HEK293 (cell line): ENCODE data around the gene EEF1A2.

Experiments used
- CTCF ChIA-PET: fragments of 350-600 bp; formaldehyde crosslinking; extraction: SDS; loops from one replicate; lab custom pipeline; 2021; ENCODE audit warnings: antibody characterized with exemption; lab: Yijun Ruan, JAX
- POLR2A ChIA-PET: fragments of 300-600 bp; formaldehyde crosslinking; extraction: SDS; loops from one replicate; lab custom pipeline; 2020; ENCODE audit warnings: antibody characterized with exemption, inconsistent platforms; lab: Yijun Ruan, JAX
- H3K27ac ChIP-seq: fragments of 200-500 bp; sonication (Bioruptor generic); 2 replicates; pipeline ENCODE4 v1.5.1; 2014; ENCODE audit warnings: low read depth, low read length, control low read depth, inconsistent platforms; ENCODE audit errors: extremely low read depth
- H3K36me3 ChIP-seq, 2 experiments: fragments of 200-500 bp in 1 of 2; sonication (Bioruptor generic) in 1 of 2; 1 replicate in 1 of 2; 2 replicates in 1 of 2; pipeline ENCODE4 v1.5.1; 2014 to 2017; ENCODE audit warnings: inconsistent platforms in 2 of 2, low read length in 2 of 2; ENCODE audit not compliant: control insufficient read depth in 2 of 2, insufficient read depth in 1 of 2
- H3K4me1 ChIP-seq: fragments of 200-500 bp; sonication (Bioruptor generic); 2 replicates; pipeline ENCODE4 v1.5.1; 2014; ENCODE audit warnings: mild to moderate bottlenecking, low read length, inconsistent platforms; ENCODE audit not compliant: control insufficient read depth, insufficient read depth
- H3K4me3 ChIP-seq: 2 replicates; pipeline ENCODE4 v1.5.1; 2011; ENCODE audit warnings: low read depth, mild to moderate bottlenecking, control low read depth, low read length, moderate library complexity
- H3K9me3 ChIP-seq: fragments of 200-500 bp; sonication (Bioruptor generic); 2 replicates; pipeline ENCODE4 v1.5.1; 2014; ENCODE audit warnings: low read depth, low read length, inconsistent platforms; ENCODE audit not compliant: control insufficient read depth, insufficient read depth
- EGR2 ChIP-seq: fragments of 450-650 bp; formaldehyde crosslinking; IDR thresholded peaks from 2 replicates; pipeline ENCODE4 v1.5.1; 2016; ENCODE audit warnings: low read depth, missing biosample characterization, missing genetic modification characterization
- MYNN ChIP-seq: fragments of 450-650 bp; formaldehyde crosslinking; IDR thresholded peaks from 2 replicates; pipeline ENCODE4 v1.5.1; 2016; ENCODE audit warnings: missing biosample characterization, missing genetic modification characterization, borderline replicate concordance
- SCRT2 ChIP-seq: fragments of 450-650 bp; formaldehyde crosslinking; IDR thresholded peaks from 2 replicates; pipeline ENCODE4 v1.5.1; 2016; ENCODE audit warnings: missing biosample characterization, missing genetic modification characterization
- ZBTB11 ChIP-seq: fragments of 450-650 bp; formaldehyde crosslinking; conservative IDR thresholded peaks from 2 replicates; pipeline ENCODE4 v1.5.1; 2016; ENCODE audit warnings: low read depth, missing biosample characterization, missing genetic modification characterization
- ZBTB17 ChIP-seq: fragments of 450-650 bp; formaldehyde crosslinking; IDR thresholded peaks from 2 replicates; pipeline ENCODE4 v1.5.1; 2016; ENCODE audit warnings: missing biosample characterization, missing genetic modification characterization
- ZBTB21 ChIP-seq: fragments of 450-650 bp; formaldehyde crosslinking; IDR thresholded peaks from 2 replicates; pipeline ENCODE4 v1.5.1; 2017; ENCODE audit warnings: missing biosample characterization, missing genetic modification characterization
- ZFHX2 ChIP-seq: fragments of 450-650 bp; formaldehyde crosslinking; conservative IDR thresholded peaks from 2 replicates; pipeline ENCODE4 v1.5.1; 2016; ENCODE audit warnings: missing biosample characterization, missing genetic modification characterization
- ZFP3 ChIP-seq: fragments of 450-650 bp; formaldehyde crosslinking; IDR thresholded peaks from 2 replicates; pipeline ENCODE4 v1.5.1; 2016; ENCODE audit warnings: low read depth, missing biosample characterization, missing genetic modification characterization
- ZNF292 ChIP-seq: fragments of 450-650 bp; formaldehyde crosslinking; IDR thresholded peaks from 2 replicates; pipeline ENCODE4 v1.5.1; 2016; ENCODE audit warnings: low read depth, missing biosample characterization, missing genetic modification characterization, borderline replicate concordance
- ZNF324 ChIP-seq: fragments of 450-650 bp; formaldehyde crosslinking; IDR thresholded peaks from 2 replicates; pipeline ENCODE4 v1.5.1; 2016; ENCODE audit warnings: missing biosample characterization, missing genetic modification characterization
- ZNF426 ChIP-seq: fragments of 450-650 bp; formaldehyde crosslinking; IDR thresholded peaks from 2 replicates; pipeline ENCODE4 v1.5.1; 2017; ENCODE audit warnings: missing biosample characterization, missing genetic modification characterization, mild to moderate bottlenecking, inconsistent platforms, moderate library complexity
- ZNF670 ChIP-seq: fragments of 450-650 bp; formaldehyde crosslinking; IDR thresholded peaks from 2 replicates; pipeline ENCODE4 v1.5.1; 2016; ENCODE audit warnings: missing biosample characterization, missing genetic modification characterization, low read depth
- ZNF785 ChIP-seq: fragments of 450-650 bp; formaldehyde crosslinking; IDR thresholded peaks from 2 replicates; pipeline ENCODE4 v1.5.1; 2016; ENCODE audit warnings: missing biosample characterization, missing genetic modification characterization
- ZSCAN30 ChIP-seq: fragments of 450-650 bp; IDR thresholded peaks from 2 replicates; pipeline ENCODE4 v1.5.1; 2018; ENCODE audit warnings: missing biosample characterization, mild to moderate bottlenecking, missing genetic modification characterization, moderate library complexity
- TF ChIP-seq, protein P1 (sequence below): fragments of 450-650 bp; formaldehyde crosslinking; IDR thresholded peaks from 2 replicates; pipeline ENCODE4 v1.5.1; 2016; ENCODE audit warnings: missing biosample characterization, missing genetic modification characterization, borderline replicate concordance

The EEF1A2 gene

DNA sequence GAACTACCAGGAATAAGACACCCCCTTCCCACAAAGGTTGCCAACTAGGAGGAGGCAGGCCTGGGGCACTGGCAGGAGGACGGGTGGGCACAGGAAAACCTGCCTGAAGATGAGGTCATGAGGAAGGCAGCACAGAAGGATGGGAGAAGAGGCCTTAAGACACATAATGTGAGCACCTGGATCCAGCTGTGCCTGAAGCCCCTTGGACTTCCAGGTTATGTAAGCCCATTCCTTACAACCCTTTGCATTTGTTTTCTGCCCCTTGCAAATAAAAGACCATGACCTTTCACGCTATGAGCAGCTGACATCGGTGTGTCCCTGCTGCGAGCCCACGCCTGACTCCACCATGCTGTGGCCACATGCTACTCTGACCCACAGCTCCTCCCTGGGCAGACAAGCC lies 49.9 kb downstream of the EEF1A2 start:
- no peaks in the 10 kb centered on the region for H3K9me3 ChIP-seq
- H3K4me3 ChIP-seq = no peak overlapping the region
- TF ChIP-seq, protein P1, sequence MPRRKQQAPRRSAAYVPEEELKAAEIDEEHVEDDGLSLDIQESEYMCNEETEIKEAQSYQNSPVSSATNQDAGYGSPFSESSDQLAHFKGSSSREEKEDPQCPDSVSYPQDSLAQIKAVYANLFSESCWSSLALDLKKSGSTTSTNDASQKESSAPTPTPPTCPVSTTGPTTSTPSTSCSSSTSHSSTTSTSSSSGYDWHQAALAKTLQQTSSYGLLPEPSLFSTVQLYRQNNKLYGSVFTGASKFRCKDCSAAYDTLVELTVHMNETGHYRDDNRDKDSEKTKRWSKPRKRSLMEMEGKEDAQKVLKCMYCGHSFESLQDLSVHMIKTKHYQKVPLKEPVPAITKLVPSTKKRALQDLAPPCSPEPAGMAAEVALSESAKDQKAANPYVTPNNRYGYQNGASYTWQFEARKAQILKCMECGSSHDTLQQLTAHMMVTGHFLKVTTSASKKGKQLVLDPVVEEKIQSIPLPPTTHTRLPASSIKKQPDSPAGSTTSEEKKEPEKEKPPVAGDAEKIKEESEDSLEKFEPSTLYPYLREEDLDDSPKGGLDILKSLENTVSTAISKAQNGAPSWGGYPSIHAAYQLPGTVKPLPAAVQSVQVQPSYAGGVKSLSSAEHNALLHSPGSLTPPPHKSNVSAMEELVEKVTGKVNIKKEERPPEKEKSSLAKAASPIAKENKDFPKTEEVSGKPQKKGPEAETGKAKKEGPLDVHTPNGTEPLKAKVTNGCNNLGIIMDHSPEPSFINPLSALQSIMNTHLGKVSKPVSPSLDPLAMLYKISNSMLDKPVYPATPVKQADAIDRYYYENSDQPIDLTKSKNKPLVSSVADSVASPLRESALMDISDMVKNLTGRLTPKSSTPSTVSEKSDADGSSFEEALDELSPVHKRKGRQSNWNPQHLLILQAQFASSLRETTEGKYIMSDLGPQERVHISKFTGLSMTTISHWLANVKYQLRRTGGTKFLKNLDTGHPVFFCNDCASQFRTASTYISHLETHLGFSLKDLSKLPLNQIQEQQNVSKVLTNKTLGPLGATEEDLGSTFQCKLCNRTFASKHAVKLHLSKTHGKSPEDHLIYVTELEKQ (tag by site-specific recombination) = no peak
- TF ChIP-seq ZNF785 (tag by site-specific recombination) = no peak
- no peak overlapping the region for H3K27ac ChIP-seq
- H3K36me3 ChIP-seq = no peaks in the 10 kb centered on the region
- no peaks in the 10 kb centered on the region for H3K4me1 ChIP-seq
- POLR2A ChIA-PET = no interaction called here
- CTCF ChIA-PET = no interaction called here

DNA sequence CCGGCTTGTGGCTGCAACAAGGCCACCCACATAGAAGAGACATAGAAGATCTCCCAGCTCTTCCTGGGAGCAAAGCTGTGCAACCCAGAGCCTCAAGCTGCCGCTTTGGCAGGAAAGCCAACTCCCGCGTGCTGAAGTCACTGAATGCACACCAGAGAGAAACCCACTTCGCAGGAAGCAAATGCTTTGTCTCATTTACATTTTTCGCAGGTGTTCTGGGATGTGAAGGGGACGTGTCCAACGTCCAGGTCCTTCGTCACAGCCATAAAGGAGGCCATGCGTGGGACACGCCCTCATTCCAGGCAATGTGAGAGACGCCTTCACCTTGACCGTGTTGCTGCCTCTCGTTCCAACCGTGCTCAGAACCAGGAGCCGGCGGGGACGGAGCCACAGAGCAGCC lies 50.9 kb downstream of the EEF1A2 start:
- ChIA-PET CTCF (no interaction called here), POLR2A (no interaction called here)
- Histone ChIP-seq H3K27ac (no peak overlapping the region), H3K4me1 (no peaks in the 10 kb centered on the region), H3K36me3 (no peaks in the 10 kb centered on the region), H3K9me3 (no peaks in the 10 kb centered on the region), H3K4me3 (no peak overlapping the region)
- TF ChIP-seq ZNF426 (tag by site-specific recombination) = no peak
- TF ChIP-seq ZNF670 (tag by site-specific recombination) = no peak
- TF ChIP-seq ZBTB11 (tag by site-specific recombination) = no peak
- TF ChIP-seq MYNN (tag by site-specific recombination) = no peak
- no peak for TF ChIP-seq ZFP3
- no peak for TF ChIP-seq ZBTB21 (tag by site-specific recombination)
- TF ChIP-seq ZNF292 = no peak
- no peak for TF ChIP-seq ZNF324 (tag by site-specific recombination)

GRCh38 chr20:63447320-63447719 lies 51.6 kb downstream of the EEF1A2 start:
- Histone ChIP-seq H3K4me3 (no peak overlapping the region), H3K27ac (no peak overlapping the region), H3K4me1 (no peaks in the 10 kb centered on the region), H3K36me3 (no peaks in the 10 kb centered on the region), H3K9me3 (no peaks in the 10 kb centered on the region)
- CTCF ChIA-PET = no interaction called here
- TF ChIP-seq ZBTB17 (0 out of 2 replicates have a peak, but pooled peaks have one; percentile 32), MYNN (tag by site-specific recombination) (no peak), EGR2 (tag by site-specific recombination) (peak; percentile 54; the same call in 1 of the 2 replicates), ZFHX2 (tag by site-specific recombination) (peak; percentile 49; the same call in 1 of the 2 replicates), ZBTB11 (tag by site-specific recombination) (no peak), SCRT2 (peak; percentile 82; the same call in 1 of the 2 replicates), ZSCAN30 (tag by site-specific recombination) (no peak)
- POLR2A ChIA-PET = no interaction called here
